Chondrocyte (in vitro differentiated cells): Measurements from ENCODE around the gene ADAMTS3. TPM values are rescaled to one million over a fixed set of nuclear protein-coding genes. Genes with fewer than 3 reads are reported as not detected.

ENCODE experiments used
- DNase-seq: peaks from one replicate; pipeline ENCODE4 v3.0.0; 2021; ENCODE audit warnings: mixed read lengths, low spot score
- H3K27ac Mint-ChIP-seq: one replicate; pipeline ENCODE4 v1.8.0; 2021; ENCODE audit warnings: mild to moderate bottlenecking, moderate library complexity, mixed read lengths; ENCODE audit not compliant: unreplicated experiment
- H3K27me3 Mint-ChIP-seq: 2 replicates; pipeline ENCODE4 v1.8.0; 2021; ENCODE audit warnings: low read depth, mixed read lengths
- H3K36me3 Mint-ChIP-seq: 2 replicates; pipeline ENCODE4 v1.8.0; 2021; ENCODE audit warnings: low read depth, mixed read lengths
- H3K4me1 Mint-ChIP-seq: 2 replicates; pipeline ENCODE4 v1.8.0; 2021; ENCODE audit warnings: low read depth, mild to moderate bottlenecking, mixed read lengths
- H3K4me3 Mint-ChIP-seq: one replicate; pipeline ENCODE4 v1.8.0; 2021; ENCODE audit warnings: mild to moderate bottlenecking, moderate library complexity, mixed read lengths; ENCODE audit not compliant: unreplicated experiment
- H3K9me3 Mint-ChIP-seq: 2 replicates; pipeline ENCODE4 v1.8.0; 2021; ENCODE audit warnings: low read depth, mixed read lengths
- CTCF ChIP-seq: fragments of 200-600 bp; sonication (generic); IDR thresholded peaks from 2 replicates; pipeline ENCODE4 v1.5.0; 2021; ENCODE audit warnings: antibody characterized with exemption, mild to moderate bottlenecking, moderate library complexity
- total RNA-seq: library from RNA; stranded (reverse); gene quantifications from 3 replicates; pipeline ENCODE4 v1.2.1, GENCODE V29; 2021

ADAMTS3 gene
- total RNA-seq, 1 donor from 2014 or later, result 0.60 TPM

- no peak overlapping the region for H3K27ac Mint-ChIP-seq
- H3K27me3 Mint-ChIP-seq, result peaks cover 6% of the 10 kb centered on the region
- H3K9me3 Mint-ChIP-seq, result no peaks in the 10 kb centered on the region
- DNase-seq, result no peak
- no peak for TF ChIP-seq CTCF
- H3K4me3 Mint-ChIP-seq, result no peak overlapping the region
- H3K4me1 Mint-ChIP-seq, result peaks cover 7% of the 10 kb centered on the region
- peaks cover 2% of the 10 kb centered on the region for H3K36me3 Mint-ChIP-seq
Measured at GRCh38 chr4:72351521-72351920, 217.5 kb downstream of the ADAMTS3 start.

- H3K36me3 Mint-ChIP-seq, result no peaks in the 10 kb centered on the region
- H3K27me3 Mint-ChIP-seq, result peaks cover 6% of the 10 kb centered on the region
- no peaks in the 10 kb centered on the region for H3K9me3 Mint-ChIP-seq
- TF ChIP-seq CTCF, result no peak
- no peak overlapping the region for H3K4me3 Mint-ChIP-seq
- peaks cover 7% of the 10 kb centered on the region for H3K4me1 Mint-ChIP-seq
- no peak for DNase-seq
- H3K27ac Mint-ChIP-seq, result no peak overlapping the region
Measured at GRCh38 chr4:72348701-72349100, 220.3 kb downstream of the ADAMTS3 start.

GRCh38 chr4:72344418-72344817, 224.6 kb downstream of the ADAMTS3 start:
- TF ChIP-seq CTCF, result no peak
- no peak overlapping the region for H3K27ac Mint-ChIP-seq
- DNase-seq, result no peak
- H3K9me3 Mint-ChIP-seq, result no peaks in the 10 kb centered on the region
- no peaks in the 10 kb centered on the region for H3K36me3 Mint-ChIP-seq
- H3K4me1 Mint-ChIP-seq, result no peaks in the 10 kb centered on the region
- no peak overlapping the region for H3K4me3 Mint-ChIP-seq
- H3K27me3 Mint-ChIP-seq, result peaks cover 2% of the 10 kb centered on the region

GRCh38 chr4:72341432-72341820, 227.6 kb downstream of the ADAMTS3 start:
- no peak for DNase-seq
- Mint-ChIP-seq H3K36me3 (no peaks in the 10 kb centered on the region), H3K27me3 (no peaks in the 10 kb centered on the region), H3K4me3 (no peak overlapping the region), H3K9me3 (no peaks in the 10 kb centered on the region), H3K4me1 (no peaks in the 10 kb centered on the region), H3K27ac (no peak overlapping the region)
- no peak for TF ChIP-seq CTCF

DNA sequence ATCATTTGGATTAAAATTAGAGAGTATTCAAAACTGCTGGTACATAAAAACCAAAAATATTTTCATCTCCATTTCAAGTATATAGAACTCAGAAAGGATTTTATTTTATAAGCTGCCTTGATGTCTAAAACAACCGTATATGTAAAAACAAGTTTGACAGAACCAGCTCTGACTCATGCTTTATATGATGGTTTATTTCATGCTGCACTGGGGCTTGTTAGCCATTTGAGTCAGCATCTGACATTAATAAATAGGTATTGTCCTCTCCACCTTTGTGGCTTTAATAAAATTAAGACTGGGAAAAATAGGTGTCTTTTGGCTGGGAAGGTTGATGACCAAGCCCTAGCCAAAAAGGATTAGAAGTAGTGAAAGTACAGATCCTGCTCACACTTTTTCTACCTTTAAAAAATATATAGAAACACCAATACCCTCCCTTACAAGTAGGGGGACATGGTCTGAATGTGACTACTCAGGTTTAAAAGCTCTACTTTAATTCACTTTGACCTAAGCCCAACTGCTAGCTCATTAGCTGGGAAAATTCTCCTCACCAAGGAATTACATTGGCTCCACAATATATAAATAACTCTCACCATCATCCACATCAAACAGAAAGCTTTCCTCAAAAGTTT, 228.1 kb downstream of the ADAMTS3 start:
- Mint-ChIP-seq H3K4me1 (no peaks in the 10 kb centered on the region), H3K27me3 (no peaks in the 10 kb centered on the region), H3K9me3 (no peaks in the 10 kb centered on the region), H3K27ac (no peak overlapping the region), H3K4me3 (no peak overlapping the region), H3K36me3 (no peaks in the 10 kb centered on the region)
- no peak for DNase-seq
- no peak for TF ChIP-seq CTCF
